A549 (cell line): ENCODE data around the gene MICU2. TPM values are rescaled to one million over a fixed set of nuclear protein-coding genes. Genes with fewer than 3 reads are reported as not detected.

Experiments used
- ATAC-seq, 2 experiments: fragments of 200-7000 bp in 1 of 2; fragments of >200 bp in 1 of 2; cut with Nextera tagmentation in 1 of 2; cut with Tn5 transposase in 1 of 2; 3 replicates each; pipeline versions ENCODE4 v1.8.0 to v1.9.1; 2018 to 2020; ENCODE audit warnings: mild to moderate bottlenecking in 1 of 2, moderate library complexity in 1 of 2
- CTCF ChIA-PET: fragments of 300-600 bp; sonication (Branson Sonifier 250); formaldehyde crosslinking; extraction: SDS; loops from one replicate; lab custom pipeline; 2021; ENCODE audit warnings: antibody characterized with exemption, inconsistent platforms; lab: Yijun Ruan, JAX
- POLR2A ChIA-PET: fragments of 350-600 bp; formaldehyde crosslinking; extraction: SDS; loops from one replicate; lab custom pipeline; 2021; ENCODE audit warnings: antibody characterized with exemption, inconsistent platforms; lab: Yijun Ruan, JAX
- DNase-seq, 2 experiments: peaks; one replicate each; pipeline versions ENCODE4 v3.0.0 to v3.0.0-alpha.2; 2011 to 2016; ENCODE audit warnings: low read depth in 1 of 2, low spot score in 1 of 2
- FAIRE-seq: peaks from 2 replicates; lab custom pipeline; 2011; peaks lifted over from hg19 to GRCh38; lab: Jason Lieb, UNC
- H3K27ac ChIP-seq, 2 experiments: fragments of >200 bp; sonication (Bioruptor Twin); formaldehyde crosslinking; 3 replicates each; pipeline ENCODE4 v1.5.1; 2016 to 2017
- H3K4me1 ChIP-seq: fragments of >200 bp; sonication (Bioruptor Twin); formaldehyde crosslinking; 3 replicates; pipeline ENCODE4 v1.6.1; 2016
- H3K4me2 ChIP-seq: fragments of >200 bp; sonication (Bioruptor Twin); formaldehyde crosslinking; 3 replicates; pipeline ENCODE4 v1.6.1; 2016
- H3K4me3 ChIP-seq: fragments of >200 bp; sonication (Bioruptor Twin); formaldehyde crosslinking; 3 replicates; pipeline ENCODE4 v1.5.1; 2016
- H3K9me3 ChIP-seq: fragments of >200 bp; sonication (Bioruptor Twin); formaldehyde crosslinking; 3 replicates; pipeline ENCODE4 v1.6.1; 2016
- BHLHE40 ChIP-seq: IDR thresholded peaks from 2 replicates; pipeline ENCODE4 v1.6.1; 2012; ENCODE audit warnings: low read depth, low read length, inconsistent platforms
- EHMT2 ChIP-seq: fragments of 200-600 bp; sonication (generic); IDR thresholded peaks from 2 replicates; pipeline ENCODE4 v1.6.1; 2016; ENCODE audit warnings: antibody characterized with exemption, low read depth, mild to moderate bottlenecking, moderate library complexity
- EP300 ChIP-seq, 2 experiments: fragments of >200 bp; sonication (Bioruptor Twin); formaldehyde crosslinking; IDR thresholded peaks; 2 replicates in 1 of 2; 3 replicates in 1 of 2; pipeline ENCODE4 v1.6.1; 2016 to 2017
- FOSL2 ChIP-seq, 2 experiments: fragments of 450-650 bp in 1 of 2; fragments of >200 bp in 1 of 2; sonication (Bioruptor Twin) in 1 of 2; formaldehyde crosslinking; IDR thresholded peaks; 2 replicates each; pipeline versions ENCODE4 v1.5.0 to v1.6.1; 2016 to 2020; ENCODE audit warnings: mild to moderate bottlenecking in 1 of 2, moderate library complexity in 1 of 2
- FOXS1 ChIP-seq: fragments of 250-450 bp; sonication (Bioruptor Pico); IDR thresholded peaks from 2 replicates; pipeline ENCODE4 v1.5.0; 2020; ENCODE audit warnings: mild to moderate bottlenecking, moderate library complexity
- GATA3 ChIP-seq: IDR thresholded peaks from 2 replicates; pipeline ENCODE4 v1.6.1; 2012; ENCODE audit warnings: borderline replicate concordance
- HDAC2 ChIP-seq: fragments of 200-600 bp; sonication (generic); IDR thresholded peaks from 2 replicates; pipeline ENCODE4 v1.6.1; 2016
- HOXA7 ChIP-seq: fragments of 250-450 bp; sonication (Bioruptor Pico); IDR thresholded peaks from 2 replicates; pipeline ENCODE4 v1.5.0; 2020; ENCODE audit warnings: mild to moderate bottlenecking, moderate library complexity
- HOXB13 ChIP-seq: fragments of 250-450 bp; sonication (Bioruptor Pico); IDR thresholded peaks from 2 replicates; pipeline ENCODE4 v1.5.0; 2020; ENCODE audit warnings: low read depth, mild to moderate bottlenecking, moderate library complexity
- JUN ChIP-seq, 2 experiments: fragments of >200 bp; sonication (Bioruptor Twin); formaldehyde crosslinking; IDR thresholded peaks; 2 replicates in 1 of 2; 3 replicates in 1 of 2; pipeline ENCODE4 v1.6.1; 2016 to 2017
- JUNB ChIP-seq: fragments of >200 bp; sonication (Bioruptor Twin); formaldehyde crosslinking; IDR thresholded peaks from 2 replicates; pipeline ENCODE4 v1.6.1; 2016
- KDM5A ChIP-seq: fragments of 200-600 bp; sonication (generic); IDR thresholded peaks from 2 replicates; pipeline ENCODE4 v1.6.1; 2016; ENCODE audit warnings: antibody characterized with exemption, mild to moderate bottlenecking
- MAFK ChIP-seq: fragments of 450-650 bp; IDR thresholded peaks from 2 replicates; pipeline ENCODE4 v1.6.1; 2014; ENCODE audit not compliant: partially characterized antibody
- MYC ChIP-seq: IDR thresholded peaks from 2 replicates; pipeline ENCODE4 v1.6.1; 2012; ENCODE audit warnings: mild to moderate bottlenecking, inconsistent platforms, low read length, improper control_type of control experiment, borderline replicate concordance
- PHF8 ChIP-seq: fragments of 200-600 bp; sonication (generic); IDR thresholded peaks from 2 replicates; pipeline ENCODE4 v1.6.1; 2016; ENCODE audit warnings: low read depth, mild to moderate bottlenecking, antibody characterized with exemption, moderate library complexity, borderline replicate concordance
- RAD21 ChIP-seq, 2 experiments: fragments of >200 bp in 1 of 2; sonication (Bioruptor Twin) in 1 of 2; formaldehyde crosslinking in 1 of 2; IDR thresholded peaks in 1 of 2; conservative IDR thresholded peaks in 1 of 2; 2 replicates in 1 of 2; 3 replicates in 1 of 2; pipeline ENCODE4 v1.6.1; 2012 to 2018; ENCODE audit warnings: inconsistent platforms in 1 of 2
- RARB ChIP-seq: fragments of 250-450 bp; sonication (Bioruptor Pico); IDR thresholded peaks from 2 replicates; pipeline ENCODE4 v1.8.0; 2021; ENCODE audit warnings: mild to moderate bottlenecking, moderate library complexity
- RCOR1 ChIP-seq: fragments of 150-350 bp; IDR thresholded peaks from 2 replicates; pipeline ENCODE4 v1.6.1; 2014; ENCODE audit warnings: antibody characterized with exemption, low read length, low read depth
- RFX5 ChIP-seq: fragments of 450-650 bp; IDR thresholded peaks from 2 replicates; pipeline ENCODE4 v1.7.1; 2014; ENCODE audit warnings: antibody characterized with exemption, mild to moderate bottlenecking, moderate library complexity
- RNF2 ChIP-seq: fragments of 200-600 bp; sonication (generic); IDR thresholded peaks from 2 replicates; pipeline ENCODE4 v1.6.1; 2016; ENCODE audit warnings: low read depth, mild to moderate bottlenecking, antibody characterized with exemption, moderate library complexity, borderline replicate concordance
- SREBF2 ChIP-seq: fragments of 450-650 bp; IDR thresholded peaks from 2 replicates; pipeline ENCODE4 v1.6.1; 2014; ENCODE audit warnings: mild to moderate bottlenecking, moderate library complexity
- TFCP2L1 ChIP-seq: fragments of 250-450 bp; sonication (Bioruptor Pico); IDR thresholded peaks from 2 replicates; pipeline ENCODE4 v1.5.0; 2021; ENCODE audit warnings: mild to moderate bottlenecking
- USF2 ChIP-seq: fragments of 450-650 bp; IDR thresholded peaks from 2 replicates; pipeline ENCODE4 v1.6.1; 2014; ENCODE audit warnings: antibody characterized with exemption
- ZC3H11A ChIP-seq: fragments of 450-650 bp; IDR thresholded peaks from 2 replicates; pipeline ENCODE4 v1.6.1; 2014; ENCODE audit warnings: antibody characterized with exemption, mild to moderate bottlenecking
- ZNF302 ChIP-seq: fragments of 250-450 bp; sonication (Bioruptor Pico); IDR thresholded peaks from 2 replicates; pipeline ENCODE4 v1.9.0; 2021; ENCODE audit warnings: inconsistent platforms, mild to moderate bottlenecking, moderate library complexity
- ZSCAN20 ChIP-seq: fragments of 250-450 bp; sonication (Bioruptor Pico); IDR thresholded peaks from 2 replicates; pipeline ENCODE4 v1.8.0; 2022; ENCODE audit warnings: mild to moderate bottlenecking, moderate library complexity
- WGBS: methylation state at CpG from one replicate; pipeline ENCODE4 v1.1.6; 2017; ENCODE audit errors: missing lambda C conversion rate; 5-methylcytosine and 5-hydroxymethylcytosine counted together
- polyA plus RNA-seq, 4 experiments: library from polyadenylated mRNA; depleted of rRNA in 3 of 4; stranded (reverse); fragments of >200 nt; fragmentation: RNase III in 1 of 4; extraction: RNeasy Plus Mini Kit Qiagen cat#74134 plus additional on column Dnase treatment in 1 of 4; gene quantifications; 2 replicates in 3 of 4; 3 replicates in 1 of 4; pipeline ENCODE4 v1.2.3, GENCODE V29; 2011 to 2017
- TF ChIP-seq, protein P1 (sequence below): fragments of 250-450 bp; sonication (Bioruptor Pico); IDR thresholded peaks from 2 replicates; pipeline ENCODE4 v1.5.0; 2020; ENCODE audit warnings: low read depth, mild to moderate bottlenecking, moderate library complexity
- TF ChIP-seq, protein P2 (sequence below): IDR thresholded peaks from 2 replicates; pipeline ENCODE4 v1.6.1; 2012
- TF ChIP-seq, protein P3 (sequence below): fragments of 250-450 bp; sonication (Bioruptor Pico); IDR thresholded peaks from 2 replicates; pipeline ENCODE4 v1.5.0; 2021; ENCODE audit warnings: mild to moderate bottlenecking, moderate library complexity, borderline replicate concordance
- TF ChIP-seq, protein P4 (sequence below): fragments of >200 bp; sonication (Bioruptor Twin); formaldehyde crosslinking; IDR thresholded peaks from 3 replicates; pipeline ENCODE4 v1.5.1; 2016

The MICU2 gene
- polyA plus RNA-seq, 2 of the 4 experiments (the other 2 are of a cell fraction), result 24.7 to 42.6 TPM

DNA sequence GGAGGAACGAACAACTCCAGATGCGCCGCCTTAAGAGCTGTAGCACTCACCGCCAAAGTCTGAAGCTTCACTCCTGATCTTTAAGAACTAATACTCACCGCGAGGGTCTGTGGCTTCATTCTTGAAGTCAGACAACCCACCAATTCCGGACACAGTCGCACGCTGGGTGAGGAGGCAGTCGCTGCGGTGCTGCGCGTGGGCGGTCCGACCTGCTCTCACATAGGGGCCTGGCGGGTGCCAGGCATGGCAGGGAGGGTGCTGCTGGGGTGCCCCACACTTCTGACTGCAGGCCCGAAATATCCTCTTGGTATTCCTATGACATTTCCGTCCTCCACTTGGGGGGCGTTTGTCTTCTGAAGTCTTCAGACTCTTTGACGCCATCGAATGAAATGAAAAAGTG lies 7.4 kb upstream of the MICU2 start:
- H3K4me2 ChIP-seq, result no peak overlapping the region
- H3K4me1 ChIP-seq, result 0 out of 3 replicates have a peak, but pooled peaks cover 5% of the 10 kb centered on the region
- POLR2A ChIA-PET, result no interaction called here
- TF ChIP-seq HDAC2 (no peak), KDM5A (no peak), JUNB (no peak), RARB (no peak), FOSL2 (IDR thresholded peaks at IDR 0.05) (no peak), FOSL2 (CRISPR knock-in tag; IDR thresholded peaks at IDR 0.05) (no peak), MAFK (no peak), RAD21 (conservative IDR thresholded peaks at IDR 0.05 in 1 of 2, IDR thresholded peaks at IDR 0.05 in 1 of 2) (no peak), EP300 (IDR thresholded peaks at IDR 0.05) (no peak), HOXA7 (no peak), RCOR1 (no peak), HOXB13 (CRISPR knock-in tag) (no peak)
- TF ChIP-seq, protein P1, sequence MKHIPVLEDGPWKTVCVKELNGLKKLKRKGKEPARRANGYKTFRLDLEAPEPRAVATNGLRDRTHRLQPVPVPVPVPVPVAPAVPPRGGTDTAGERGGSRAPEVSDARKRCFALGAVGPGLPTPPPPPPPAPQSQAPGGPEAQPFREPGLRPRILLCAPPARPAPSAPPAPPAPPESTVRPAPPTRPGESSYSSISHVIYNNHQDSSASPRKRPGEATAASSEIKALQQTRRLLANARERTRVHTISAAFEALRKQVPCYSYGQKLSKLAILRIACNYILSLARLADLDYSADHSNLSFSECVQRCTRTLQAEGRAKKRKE, result no peak
- FAIRE-seq (no peak), DNase-seq (no peak), ATAC-seq (no peak)
- no peak overlapping the region for H3K27ac ChIP-seq
- WGBS, result 86% methylated on average over 11 of the region's 21 CpGs
- CTCF ChIA-PET, result no interaction called here
- no peak overlapping the region for H3K4me3 ChIP-seq
- no peaks in the 10 kb centered on the region for H3K9me3 ChIP-seq

DNA sequence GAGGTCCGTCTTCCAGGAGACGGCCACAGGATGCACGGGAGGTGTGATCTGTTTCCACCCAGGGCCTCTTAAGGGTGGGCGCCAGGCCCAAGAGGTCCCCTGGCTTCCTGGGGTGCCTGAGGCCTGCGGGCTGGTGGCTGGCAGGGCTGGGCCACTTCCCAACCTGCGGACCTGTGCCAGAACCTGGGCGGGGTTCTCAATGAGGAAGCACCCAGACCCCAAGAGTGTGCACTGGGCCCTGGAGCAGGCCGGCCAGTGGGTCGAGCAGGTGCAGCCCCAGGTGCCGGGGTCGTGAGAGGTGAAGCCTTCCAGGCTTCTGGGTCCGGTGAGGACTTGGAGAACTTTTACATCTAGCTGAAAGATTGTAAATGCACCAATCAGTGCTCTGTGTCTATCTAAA lies 6.7 kb upstream of the MICU2 start:
- no peak for FAIRE-seq
- Histone ChIP-seq H3K9me3 (no peaks in the 10 kb centered on the region), H3K4me2 (no peak overlapping the region), H3K4me3 (no peak overlapping the region), H3K4me1 (no peaks in the 10 kb centered on the region), H3K27ac (no peak overlapping the region)
- DNase-seq, result no peak
- ChIA-PET POLR2A (no interaction called here), CTCF (interaction anchor here (0.9 kb wide), 1 partner anchor 34 kb away, joined by 5 read pairs; no protein-coding TSS in a partner anchor)
- WGBS, result 47% methylated on average over 5 of the region's 12 CpGs
- no peak for TF ChIP-seq RCOR1
- no peak for TF ChIP-seq RFX5
- TF ChIP-seq JUN (IDR thresholded peaks at IDR 0.05), result no peak
- no peak for TF ChIP-seq TFCP2L1 (CRISPR knock-in tag)
- TF ChIP-seq USF2, result no peak
- TF ChIP-seq ZSCAN20 (CRISPR knock-in tag), result no peak
- no peak for TF ChIP-seq RNF2
- ATAC-seq, result no peak

DNA sequence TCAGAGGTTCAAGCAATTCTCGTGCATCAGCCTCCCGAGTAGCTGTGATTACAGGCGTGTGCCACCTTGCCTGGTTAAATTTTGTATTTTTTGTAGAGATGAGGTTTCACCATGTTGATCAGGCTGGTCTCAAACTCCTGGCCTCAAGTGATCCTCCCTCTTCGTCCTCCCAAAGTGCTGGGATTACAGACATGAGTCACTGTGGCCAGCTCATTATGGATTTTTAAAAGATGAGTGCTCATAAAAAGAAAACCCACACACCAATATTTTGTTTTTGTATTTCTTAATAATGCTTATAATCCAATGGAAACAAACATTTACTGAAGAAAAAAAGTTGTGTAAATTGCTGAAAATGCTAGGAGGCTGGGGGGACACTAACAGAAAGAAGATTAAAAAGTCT lies 5.0 kb upstream of the MICU2 start:
- DNase-seq (no peak), ATAC-seq (no peak), FAIRE-seq (no peak)
- H3K27ac ChIP-seq, result no peak overlapping the region
- no peaks in the 10 kb centered on the region for H3K4me1 ChIP-seq
- no peak overlapping the region for H3K4me3 ChIP-seq
- no peaks in the 10 kb centered on the region for H3K9me3 ChIP-seq
- CTCF ChIA-PET, result no interaction called here
- whole genome bisulfite sequencing, result 27% methylated on average over 4 of the region's 4 CpGs
- H3K4me2 ChIP-seq, result no peak overlapping the region
- POLR2A ChIA-PET, result no interaction called here
- TF ChIP-seq, protein P2, sequence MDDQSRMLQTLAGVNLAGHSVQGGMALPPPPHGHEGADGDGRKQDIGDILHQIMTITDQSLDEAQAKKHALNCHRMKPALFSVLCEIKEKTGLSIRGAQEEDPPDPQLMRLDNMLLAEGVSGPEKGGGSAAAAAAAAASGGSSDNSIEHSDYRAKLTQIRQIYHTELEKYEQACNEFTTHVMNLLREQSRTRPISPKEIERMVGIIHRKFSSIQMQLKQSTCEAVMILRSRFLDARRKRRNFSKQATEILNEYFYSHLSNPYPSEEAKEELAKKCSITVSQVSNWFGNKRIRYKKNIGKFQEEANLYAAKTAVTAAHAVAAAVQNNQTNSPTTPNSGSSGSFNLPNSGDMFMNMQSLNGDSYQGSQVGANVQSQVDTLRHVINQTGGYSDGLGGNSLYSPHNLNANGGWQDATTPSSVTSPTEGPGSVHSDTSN, result no peak
- no peak for TF ChIP-seq FOSL2 (IDR thresholded peaks at IDR 0.05)
- TF ChIP-seq FOSL2 (CRISPR knock-in tag; IDR thresholded peaks at IDR 0.05), result no peak
- TF ChIP-seq, protein P3, sequence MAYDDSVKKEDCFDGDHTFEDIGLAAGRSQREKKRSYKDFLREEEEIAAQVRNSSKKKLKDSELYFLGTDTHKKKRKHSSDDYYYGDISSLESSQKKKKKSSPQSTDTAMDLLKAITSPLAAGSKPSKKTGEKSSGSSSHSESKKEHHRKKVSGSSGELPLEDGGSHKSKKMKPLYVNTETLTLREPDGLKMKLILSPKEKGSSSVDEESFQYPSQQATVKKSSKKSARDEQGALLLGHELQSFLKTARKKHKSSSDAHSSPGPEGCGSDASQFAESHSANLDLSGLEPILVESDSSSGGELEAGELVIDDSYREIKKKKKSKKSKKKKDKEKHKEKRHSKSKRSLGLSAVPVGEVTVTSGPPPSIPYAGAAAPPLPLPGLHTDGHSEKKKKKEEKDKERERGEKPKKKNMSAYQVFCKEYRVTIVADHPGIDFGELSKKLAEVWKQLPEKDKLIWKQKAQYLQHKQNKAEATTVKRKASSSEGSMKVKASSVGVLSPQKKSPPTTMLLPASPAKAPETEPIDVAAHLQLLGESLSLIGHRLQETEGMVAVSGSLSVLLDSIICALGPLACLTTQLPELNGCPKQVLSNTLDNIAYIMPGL (CRISPR knock-in tag), result no peak
- no peak for TF ChIP-seq RARB
- TF ChIP-seq EHMT2, result no peak
- no peak for TF ChIP-seq ZC3H11A
- no peak for TF ChIP-seq ZNF302 (CRISPR knock-in tag)
- no peak for TF ChIP-seq SREBF2
- TF ChIP-seq RNF2, result no peak
- TF ChIP-seq MYC, result no peak
- TF ChIP-seq GATA3, result no peak
- no peak for TF ChIP-seq ZSCAN20 (CRISPR knock-in tag)
- TF ChIP-seq, protein P4, sequence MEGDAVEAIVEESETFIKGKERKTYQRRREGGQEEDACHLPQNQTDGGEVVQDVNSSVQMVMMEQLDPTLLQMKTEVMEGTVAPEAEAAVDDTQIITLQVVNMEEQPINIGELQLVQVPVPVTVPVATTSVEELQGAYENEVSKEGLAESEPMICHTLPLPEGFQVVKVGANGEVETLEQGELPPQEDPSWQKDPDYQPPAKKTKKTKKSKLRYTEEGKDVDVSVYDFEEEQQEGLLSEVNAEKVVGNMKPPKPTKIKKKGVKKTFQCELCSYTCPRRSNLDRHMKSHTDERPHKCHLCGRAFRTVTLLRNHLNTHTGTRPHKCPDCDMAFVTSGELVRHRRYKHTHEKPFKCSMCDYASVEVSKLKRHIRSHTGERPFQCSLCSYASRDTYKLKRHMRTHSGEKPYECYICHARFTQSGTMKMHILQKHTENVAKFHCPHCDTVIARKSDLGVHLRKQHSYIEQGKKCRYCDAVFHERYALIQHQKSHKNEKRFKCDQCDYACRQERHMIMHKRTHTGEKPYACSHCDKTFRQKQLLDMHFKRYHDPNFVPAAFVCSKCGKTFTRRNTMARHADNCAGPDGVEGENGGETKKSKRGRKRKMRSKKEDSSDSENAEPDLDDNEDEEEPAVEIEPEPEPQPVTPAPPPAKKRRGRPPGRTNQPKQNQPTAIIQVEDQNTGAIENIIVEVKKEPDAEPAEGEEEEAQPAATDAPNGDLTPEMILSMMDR, result no peak
- no peak for TF ChIP-seq BHLHE40
- no peak for TF ChIP-seq PHF8
- TF ChIP-seq FOXS1 (CRISPR knock-in tag), result no peak
